ENCODE data around the gene DBR1.
"Not testable (repeated sequence)": the region's sequence is repeated elsewhere in the genome, so short reads cannot be mapped to it uniquely, and the experiment has no call there.

The DBR1 gene

DNA sequence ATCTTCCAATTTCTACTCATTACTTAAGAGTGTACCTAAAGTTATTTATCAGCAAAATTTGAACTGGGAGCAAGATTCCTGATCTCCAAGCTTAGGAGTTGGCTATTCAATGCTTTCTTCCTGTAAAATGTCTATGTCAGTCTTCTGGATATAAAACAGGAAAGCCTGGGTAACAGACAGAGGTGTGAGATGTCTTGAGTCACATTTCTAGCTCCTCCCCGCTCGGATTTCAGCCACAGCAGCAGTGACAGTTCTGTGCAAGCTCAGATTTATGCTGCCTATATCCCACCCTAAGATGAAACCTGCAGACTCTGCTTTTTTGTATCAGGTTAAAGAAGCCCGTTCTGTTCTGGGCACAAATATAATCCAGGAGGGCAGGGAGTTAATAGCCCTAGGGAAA is 10.3 kb upstream of the DBR1 start:
- H3K9me3 ChIP-seq (ENCODE audit: control insufficient read depth in 1 of 2, low read length in 2 of 2) = no peaks in the 10 kb centered on the region
- peaks cover 0 to 14% of the 10 kb centered on the region in 2 donors for H3K36me3 ChIP-seq (ENCODE audit: control insufficient read depth in 1 of 2, insufficient read depth in 2 of 2, low read length in 2 of 2)
- peaks cover 13 to 18% of the 10 kb centered on the region in 2 donors for H3K4me1 ChIP-seq (ENCODE audit: control insufficient read depth in 1 of 2, insufficient read depth in 2 of 2, low read length in 2 of 2)
- no peaks in the 10 kb centered on the region for H3K27me3 ChIP-seq (ENCODE audit: low read depth, low read length)
- H3K27ac ChIP-seq (ENCODE audit: low read length) = no peak overlapping the region
- no peak overlapping the region for H3K4me3 ChIP-seq (ENCODE audit: low read depth in 1 of 2, low read length in 2 of 2)

DNA sequence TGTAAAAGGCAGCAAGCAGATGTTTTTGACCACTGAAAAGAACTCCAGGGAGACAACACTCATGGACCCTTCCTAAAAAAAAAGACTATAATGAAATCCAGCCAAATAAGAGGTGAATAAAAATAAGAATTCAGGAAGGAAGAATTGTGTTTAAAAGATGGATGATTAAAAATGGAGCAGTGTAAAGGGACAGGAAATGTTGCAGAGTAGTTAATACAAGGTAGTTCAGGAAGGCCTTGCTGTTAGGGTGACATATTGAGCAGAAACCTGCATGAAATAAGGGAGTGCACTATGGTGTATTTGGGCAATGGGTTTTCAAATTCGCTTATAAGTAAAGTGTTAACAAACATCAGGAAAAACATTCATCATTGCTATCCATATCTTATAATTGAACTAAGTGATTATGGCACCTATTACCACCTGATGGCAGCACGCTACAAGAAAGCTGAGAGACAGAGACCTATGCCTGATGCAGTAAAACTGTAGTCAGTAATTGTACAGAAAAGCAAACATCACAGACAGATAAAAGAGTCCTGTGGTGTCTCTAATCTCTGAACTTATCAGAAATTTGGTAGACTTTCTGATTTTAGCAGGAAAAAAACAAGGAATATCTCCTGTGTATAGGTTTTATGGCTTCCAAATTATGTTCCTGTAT is 5.8 kb upstream of the DBR1 start:
- Histone ChIP-seq H3K36me3 (ENCODE audit: control insufficient read depth in 1 of 2, insufficient read depth in 2 of 2, low read length in 2 of 2) (no peaks in the 10 kb centered on the region), H3K9me3 (ENCODE audit: control insufficient read depth in 1 of 2, low read length in 2 of 2) (no peaks in the 10 kb centered on the region), H3K27me3 (ENCODE audit: low read depth, low read length) (no peaks in the 10 kb centered on the region), H3K27ac (ENCODE audit: low read length) (no peak overlapping the region), H3K4me1 (ENCODE audit: control insufficient read depth in 1 of 2, insufficient read depth in 2 of 2, low read length in 2 of 2) (no peaks in the 10 kb centered on the region), H3K4me3 (ENCODE audit: low read depth in 1 of 2, low read length in 2 of 2) (no peak overlapping the region)

DNA sequence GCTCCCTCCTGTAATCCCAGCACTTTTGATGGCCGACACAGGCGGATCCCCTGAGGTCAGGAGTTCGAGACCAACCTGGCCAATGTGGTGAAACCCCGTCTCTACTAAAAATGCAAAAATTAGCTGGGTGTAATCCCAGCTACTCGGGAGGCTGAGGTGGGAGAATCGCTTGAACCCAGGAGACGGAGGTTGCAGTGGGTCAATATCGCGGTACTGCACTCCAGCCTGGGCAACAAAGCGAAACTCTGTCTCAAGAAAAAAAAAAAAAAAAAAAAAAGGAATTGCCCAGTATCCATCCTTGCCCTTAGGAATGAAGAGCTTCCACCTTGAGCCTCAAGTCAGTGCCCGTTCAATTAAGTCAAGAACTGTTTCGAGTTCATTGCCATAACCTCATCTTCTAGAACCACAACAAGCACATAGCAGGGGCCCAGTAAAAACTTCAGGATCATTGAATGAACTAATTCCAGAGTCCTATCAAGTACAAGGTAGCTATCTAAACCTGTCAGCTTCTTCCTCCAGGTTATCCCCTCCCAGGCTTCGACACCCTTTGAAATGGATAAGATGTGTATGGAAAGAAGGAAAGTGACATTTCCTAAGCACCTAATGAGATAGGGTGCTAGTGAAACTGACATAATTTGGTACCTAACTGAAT is 826 bp downstream of the DBR1 start:
- H3K4me3 ChIP-seq (ENCODE audit: low read depth in 1 of 2, low read length in 2 of 2) = peak overlapping the region; percentile 87 to 88
- peak overlapping the region; percentile 73 for H3K27ac ChIP-seq (ENCODE audit: low read length)
- no peaks in the 10 kb centered on the region for H3K27me3 ChIP-seq (ENCODE audit: low read depth, low read length)
- H3K36me3 ChIP-seq (ENCODE audit: control insufficient read depth in 1 of 2, insufficient read depth in 2 of 2, low read length in 2 of 2) = peaks cover 4 to 12% of the 10 kb centered on the region in 2 donors
- no peaks in the 10 kb centered on the region for H3K9me3 ChIP-seq (ENCODE audit: control insufficient read depth in 1 of 2, low read length in 2 of 2)
- peaks cover 3 to 15% of the 10 kb centered on the region in 2 donors for H3K4me1 ChIP-seq (ENCODE audit: control insufficient read depth in 1 of 2, insufficient read depth in 2 of 2, low read length in 2 of 2)

DNA sequence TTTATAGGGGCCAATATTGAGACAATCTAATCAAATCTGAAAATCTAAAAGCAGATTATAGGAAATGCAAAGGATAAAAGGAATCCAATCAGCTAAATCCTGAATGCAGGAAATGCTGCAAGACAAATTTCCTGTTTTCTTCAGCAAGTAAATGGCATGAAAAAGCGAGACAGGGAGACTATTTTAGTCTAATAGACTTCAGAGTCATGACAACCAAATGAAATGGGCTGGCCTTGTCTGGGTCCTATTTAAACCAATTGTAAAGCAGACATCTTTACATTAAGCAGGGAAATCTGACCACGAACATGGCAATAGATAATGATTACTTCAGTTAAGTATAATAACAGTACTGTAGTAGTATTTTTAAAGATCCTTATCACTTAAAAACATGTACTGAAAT is 2.1 kb downstream of the DBR1 start:
- no peaks in the 10 kb centered on the region for H3K27me3 ChIP-seq (ENCODE audit: low read depth, low read length)
- peaks cover 3 to 15% of the 10 kb centered on the region in 2 donors for H3K4me1 ChIP-seq (ENCODE audit: control insufficient read depth in 1 of 2, insufficient read depth in 2 of 2, low read length in 2 of 2)
- no peak overlapping the region for H3K27ac ChIP-seq (ENCODE audit: low read length)
- H3K4me3 ChIP-seq (ENCODE audit: low read depth in 1 of 2, low read length in 2 of 2) = no peak overlapping the region
- peaks cover 5 to 12% of the 10 kb centered on the region in 2 donors for H3K36me3 ChIP-seq (ENCODE audit: control insufficient read depth in 1 of 2, insufficient read depth in 2 of 2, low read length in 2 of 2)
- no peaks in the 10 kb centered on the region for H3K9me3 ChIP-seq (ENCODE audit: control insufficient read depth in 1 of 2, low read length in 2 of 2)

DNA sequence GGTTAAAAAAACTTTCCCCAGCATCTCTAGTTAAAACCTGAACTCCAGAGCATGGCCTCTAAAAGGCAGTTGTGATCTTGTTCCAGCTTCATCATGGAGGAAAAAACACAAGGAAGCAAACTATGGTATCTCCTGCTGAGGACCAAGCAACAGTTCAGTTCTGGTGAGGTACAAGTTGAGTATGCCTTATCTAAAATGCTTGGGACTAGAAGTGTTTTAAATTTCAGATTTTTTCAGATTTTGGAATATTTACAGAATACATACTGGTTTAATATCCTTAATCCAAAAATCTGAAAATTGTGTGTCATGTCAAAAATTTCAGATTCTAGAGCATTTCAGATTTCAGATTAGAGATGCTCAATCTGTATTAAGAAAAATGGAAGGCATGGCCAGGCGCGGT is 9.7 kb downstream of the DBR1 start:
- no peak overlapping the region for H3K4me3 ChIP-seq (ENCODE audit: low read depth in 1 of 2, low read length in 2 of 2)
- no peaks in the 10 kb centered on the region for H3K4me1 ChIP-seq (ENCODE audit: control insufficient read depth in 1 of 2, insufficient read depth in 2 of 2, low read length in 2 of 2)
- peaks cover 44 to 67% of the 10 kb centered on the region in 2 donors for H3K36me3 ChIP-seq (ENCODE audit: control insufficient read depth in 1 of 2, insufficient read depth in 2 of 2, low read length in 2 of 2)
- no peaks in the 10 kb centered on the region for H3K27me3 ChIP-seq (ENCODE audit: low read depth, low read length)
- H3K27ac ChIP-seq (ENCODE audit: low read length) = no peak overlapping the region
- H3K9me3 ChIP-seq (ENCODE audit: control insufficient read depth in 1 of 2, low read length in 2 of 2) = no peaks in the 10 kb centered on the region

DNA sequence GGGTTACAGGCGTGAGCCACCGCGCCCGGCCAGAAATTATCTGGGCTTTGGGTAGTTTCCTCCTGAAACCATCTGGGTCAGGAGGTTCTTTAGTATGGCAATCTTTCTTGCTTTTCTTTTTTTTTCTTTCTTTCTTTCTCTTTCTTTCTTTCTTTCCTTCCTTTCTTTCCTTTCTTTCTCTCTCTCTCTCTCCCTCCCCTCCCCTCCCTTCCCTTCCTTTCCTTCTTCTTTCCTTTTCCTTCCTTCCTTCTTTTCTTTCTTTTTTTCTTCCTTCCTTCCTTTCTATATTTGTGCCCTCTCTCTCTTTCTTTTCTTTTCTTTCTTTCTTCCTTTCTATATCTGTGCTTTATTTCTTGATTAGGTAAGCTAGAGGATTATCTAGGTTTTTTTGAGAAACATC is 17.0 kb downstream of the DBR1 start:
- no peaks in the 10 kb centered on the region for H3K27me3 ChIP-seq (ENCODE audit: low read depth, low read length)
- no peaks in the 10 kb centered on the region for H3K9me3 ChIP-seq (ENCODE audit: control insufficient read depth in 1 of 2, low read length in 2 of 2)
- no peaks in the 10 kb centered on the region for H3K4me1 ChIP-seq (ENCODE audit: control insufficient read depth in 1 of 2, insufficient read depth in 2 of 2, low read length in 2 of 2)
- H3K4me3 ChIP-seq (ENCODE audit: low read depth in 1 of 2, low read length in 2 of 2) = no peak overlapping the region
- H3K27ac ChIP-seq (ENCODE audit: low read length) = no peak overlapping the region
- peaks cover 11 to 21% of the 10 kb centered on the region in 2 donors for H3K36me3 ChIP-seq (ENCODE audit: control insufficient read depth in 1 of 2, insufficient read depth in 2 of 2, low read length in 2 of 2)

- Histone ChIP-seq H3K4me1 (ENCODE audit: control insufficient read depth in 1 of 2, insufficient read depth in 2 of 2, low read length in 2 of 2) (no peaks in the 10 kb centered on the region), H3K4me3 (ENCODE audit: low read depth in 1 of 2, low read length in 2 of 2) (no peak overlapping the region)
Observed at GRCh38 chr3:138154534-138154933, 20.2 kb downstream of the DBR1 start.

GRCh38 chr3:138148503-138148902 is 26.2 kb downstream of the DBR1 start:
- Histone ChIP-seq H3K27ac (ENCODE audit: low read length) (no peak overlapping the region), H3K4me1 (ENCODE audit: control insufficient read depth in 1 of 2, insufficient read depth in 2 of 2, low read length in 2 of 2) (no peaks in the 10 kb centered on the region), H3K27me3 (ENCODE audit: low read depth, low read length) (no peaks in the 10 kb centered on the region), H3K9me3 (ENCODE audit: control insufficient read depth in 1 of 2, low read length in 2 of 2) (no peaks in the 10 kb centered on the region), H3K36me3 (ENCODE audit: control insufficient read depth in 1 of 2, insufficient read depth in 2 of 2, low read length in 2 of 2) (no peaks in the 10 kb centered on the region), H3K4me3 (ENCODE audit: low read depth in 1 of 2, low read length in 2 of 2) (no peak overlapping the region)

More at GRCh38 chr3:138154534-138154933, 20.2 kb downstream of the DBR1 start:
- H3K9me3 ChIP-seq (ENCODE audit: control insufficient read depth in 1 of 2, low read length in 2 of 2) = no peaks in the 10 kb centered on the region
- no peaks in the 10 kb centered on the region for H3K27me3 ChIP-seq (ENCODE audit: low read depth, low read length)
- no peaks in the 10 kb centered on the region for H3K36me3 ChIP-seq (ENCODE audit: control insufficient read depth in 1 of 2, insufficient read depth in 2 of 2, low read length in 2 of 2)
- no peak overlapping the region for H3K27ac ChIP-seq (ENCODE audit: low read length)

GRCh38 chr3:138142181-138142580 is 32.5 kb downstream of the DBR1 start:
- H3K27ac ChIP-seq (ENCODE audit: low read length); H3K4me1 ChIP-seq (ENCODE audit: control insufficient read depth in 1 of 2, insufficient read depth in 2 of 2, low read length in 2 of 2); H3K27me3 ChIP-seq (ENCODE audit: low read depth, low read length); H3K4me3 ChIP-seq (ENCODE audit: low read depth in 1 of 2, low read length in 2 of 2); H3K9me3 ChIP-seq (ENCODE audit: control insufficient read depth in 1 of 2, low read length in 2 of 2); H3K36me3 ChIP-seq (ENCODE audit: control insufficient read depth in 1 of 2, insufficient read depth in 2 of 2, low read length in 2 of 2): not testable (repeated sequence)

GRCh38 chr3:138140940-138141339 is 33.8 kb downstream of the DBR1 start:
- Histone ChIP-seq H3K27me3 (ENCODE audit: low read depth, low read length) (no peaks in the 10 kb centered on the region), H3K27ac (ENCODE audit: low read length) (no peak overlapping the region)

DNA sequence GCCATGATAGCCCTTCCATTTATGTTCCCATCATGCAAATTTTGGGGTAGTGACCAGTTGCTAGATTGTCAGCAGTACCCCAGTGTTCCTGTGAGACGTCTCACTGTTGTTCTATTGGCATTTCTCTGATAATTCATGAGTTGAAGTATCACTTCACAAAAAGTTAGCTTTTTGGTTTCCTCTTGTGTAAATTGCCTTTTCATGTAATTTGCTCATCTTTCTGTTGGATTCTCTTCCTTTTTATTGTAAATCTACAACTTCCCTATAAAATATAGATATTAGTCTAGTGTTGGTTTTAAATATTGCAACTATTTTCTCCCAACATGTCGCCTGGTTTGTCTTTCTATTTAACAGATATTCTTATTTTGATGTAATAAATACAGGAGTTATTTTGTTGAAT is 35.0 kb downstream of the DBR1 start:
- Histone ChIP-seq H3K9me3 (ENCODE audit: control insufficient read depth in 1 of 2, low read length in 2 of 2) (no peaks in the 10 kb centered on the region), H3K4me1 (ENCODE audit: control insufficient read depth in 1 of 2, insufficient read depth in 2 of 2, low read length in 2 of 2) (no peaks in the 10 kb centered on the region), H3K27ac (ENCODE audit: low read length) (no peak overlapping the region), H3K4me3 (ENCODE audit: low read depth in 1 of 2, low read length in 2 of 2) (no peak overlapping the region), H3K27me3 (ENCODE audit: low read depth, low read length) (no peaks in the 10 kb centered on the region), H3K36me3 (ENCODE audit: control insufficient read depth in 1 of 2, insufficient read depth in 2 of 2, low read length in 2 of 2) (no peaks in the 10 kb centered on the region)

More at GRCh38 chr3:138140940-138141339, 33.8 kb downstream of the DBR1 start:
- Histone ChIP-seq H3K4me3 (ENCODE audit: low read depth in 1 of 2, low read length in 2 of 2) (no peak overlapping the region), H3K9me3 (ENCODE audit: control insufficient read depth in 1 of 2, low read length in 2 of 2) (no peaks in the 10 kb centered on the region), H3K36me3 (ENCODE audit: control insufficient read depth in 1 of 2, insufficient read depth in 2 of 2, low read length in 2 of 2) (no peaks in the 10 kb centered on the region), H3K4me1 (ENCODE audit: control insufficient read depth in 1 of 2, insufficient read depth in 2 of 2, low read length in 2 of 2) (no peaks in the 10 kb centered on the region)

- Histone ChIP-seq H3K4me3 (ENCODE audit: low read depth in 1 of 2, low read length in 2 of 2) (no peak overlapping the region), H3K36me3 (ENCODE audit: control insufficient read depth in 1 of 2, insufficient read depth in 2 of 2, low read length in 2 of 2) (no peaks in the 10 kb centered on the region), H3K27ac (ENCODE audit: low read length) (no peak overlapping the region), H3K4me1 (ENCODE audit: control insufficient read depth in 1 of 2, insufficient read depth in 2 of 2, low read length in 2 of 2) (no peaks in the 10 kb centered on the region), H3K9me3 (ENCODE audit: control insufficient read depth in 1 of 2, low read length in 2 of 2) (no peaks in the 10 kb centered on the region), H3K27me3 (ENCODE audit: low read depth, low read length) (no peaks in the 10 kb centered on the region)
Observed at GRCh38 chr3:138137861-138138260, 36.9 kb downstream of the DBR1 start.
